GM03348 (cell line): ENCODE data around the gene FSTL4.

Source experiments
- DNase-seq: peaks from one replicate; pipeline ENCODE4 v3.0.0; 2012; ENCODE audit warnings: low spot score

Gene FSTL4

DNA sequence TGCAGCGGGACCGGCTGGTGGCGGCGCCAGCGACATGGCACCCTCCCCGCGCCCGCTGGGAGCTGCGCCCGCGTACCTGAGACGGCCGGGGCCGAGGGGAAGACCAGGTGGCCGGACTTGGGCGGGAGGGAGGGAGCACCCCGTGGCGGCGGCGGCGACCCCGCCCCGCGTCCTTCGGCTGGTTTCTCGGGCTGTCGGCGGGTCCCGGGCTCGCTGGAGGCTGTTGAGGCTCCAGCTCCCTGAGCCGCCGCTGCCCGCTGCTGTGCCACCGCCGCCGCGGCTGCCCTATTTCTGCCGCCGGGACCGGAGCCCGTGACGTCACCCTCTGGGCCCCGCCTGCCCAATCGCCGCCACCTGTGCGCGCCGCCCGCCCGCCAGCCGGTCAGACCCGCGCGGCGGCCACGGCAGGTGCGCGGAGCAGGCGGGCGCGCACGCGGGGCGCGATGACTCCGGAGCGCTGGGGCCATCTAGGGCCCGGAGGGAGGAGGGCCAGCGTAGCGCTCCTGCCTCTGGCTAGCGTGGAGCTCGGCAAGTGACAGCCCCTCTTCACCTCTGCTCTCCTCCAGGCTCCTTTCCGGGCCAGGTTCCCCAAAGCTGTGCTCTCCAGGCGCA, at the start of gene FSTL4:
Gene FSTL4 (minus strand): TSS at position 293 of the 612 bp plus-strand sequence.
- DNase-seq = no peak

DNA sequence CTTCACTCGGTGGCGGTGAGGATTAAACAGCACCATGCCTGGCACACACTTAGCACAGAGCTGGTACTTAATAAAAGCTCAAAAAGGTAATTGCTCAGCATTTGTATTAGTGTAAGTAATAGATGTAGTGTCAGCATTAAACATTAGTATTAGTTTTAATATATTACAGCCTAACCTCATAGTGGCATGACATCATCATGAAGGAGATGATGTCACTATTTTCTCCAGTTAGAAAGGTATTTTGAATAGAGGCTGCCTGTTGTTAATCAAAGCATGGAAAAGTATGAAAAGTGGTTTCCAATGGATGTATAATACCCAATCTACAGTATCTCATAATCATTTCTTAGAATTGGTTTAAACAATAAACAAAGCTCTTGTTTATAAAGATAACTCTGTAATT, 49.0 kb upstream of the FSTL4 start:
- no peak for DNase-seq

DNA sequence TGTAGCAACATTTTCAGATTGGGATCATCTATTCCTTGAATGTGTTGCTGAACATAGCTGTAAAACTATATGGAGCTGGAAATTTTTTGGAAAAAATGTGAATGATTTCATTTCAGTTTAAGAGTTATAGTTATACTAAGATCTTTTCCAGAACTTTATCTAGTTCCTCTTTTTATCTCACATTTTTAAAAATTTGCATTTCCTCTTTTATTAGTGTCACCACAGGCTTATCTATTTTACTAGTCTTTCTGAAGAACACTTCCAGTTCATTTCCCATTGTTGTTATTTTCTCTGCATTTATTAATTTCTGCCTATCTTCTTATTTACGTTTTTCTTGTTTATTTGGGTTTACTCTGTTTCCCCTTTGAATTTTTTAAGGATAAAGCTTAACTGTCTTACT, 46.0 kb upstream of the FSTL4 start:
- DNase-seq = no peak

DNA sequence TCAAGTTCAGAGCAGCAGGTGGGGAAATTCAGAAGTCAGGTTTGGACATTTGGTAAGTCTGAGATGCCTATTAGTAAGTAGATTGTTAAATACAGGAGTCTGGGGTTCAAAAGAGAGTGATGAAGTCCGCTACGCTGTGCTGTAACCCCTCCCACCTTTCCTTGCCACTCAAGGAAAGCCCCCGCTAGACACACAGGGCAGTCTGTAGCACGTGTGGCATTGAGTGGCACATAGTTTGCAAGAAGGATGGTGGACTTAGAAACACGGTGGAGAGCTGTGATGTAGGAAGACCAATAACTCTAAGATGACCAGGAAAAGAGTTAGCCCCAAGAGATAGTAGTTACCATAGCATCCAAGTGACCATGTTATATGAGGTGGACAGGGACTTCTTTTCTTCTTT, 44.7 kb upstream of the FSTL4 start:
- DNase-seq = no peak

DNA sequence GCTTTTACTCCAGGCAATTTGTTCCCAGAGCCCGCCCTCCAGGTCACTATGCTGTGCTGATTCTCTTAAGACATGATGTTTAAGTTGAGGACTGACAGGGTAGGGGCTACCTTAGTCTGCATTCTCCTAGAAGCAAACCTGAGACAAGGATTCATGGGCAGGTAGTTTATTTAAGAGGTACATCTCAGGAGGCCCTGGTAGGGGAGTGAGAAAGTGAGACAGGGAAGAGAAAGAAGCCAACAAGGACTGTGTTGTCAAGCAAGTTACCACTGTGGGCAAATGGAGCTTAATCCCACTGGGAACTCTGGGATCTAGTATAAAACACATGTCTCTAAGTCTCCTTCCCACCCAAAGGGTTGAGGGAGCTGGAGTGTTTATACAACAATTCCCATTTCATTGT, 43.6 kb upstream of the FSTL4 start:
- no peak for DNase-seq

DNA sequence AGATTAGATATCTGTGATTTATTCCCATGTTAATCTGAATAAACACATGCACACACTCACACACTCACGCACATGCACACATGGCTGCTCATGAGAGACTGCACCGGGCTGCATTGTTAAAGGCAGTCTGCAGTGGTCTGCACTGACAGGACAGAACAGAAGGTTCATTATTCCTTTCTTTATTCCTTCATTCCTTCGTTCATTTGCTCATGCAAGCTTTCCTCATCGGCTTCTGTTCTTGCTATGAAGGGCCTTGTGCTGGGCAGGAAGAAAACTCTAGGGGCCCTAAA, 41.4 kb upstream of the FSTL4 start:
- DNase-seq = no peak

DNA sequence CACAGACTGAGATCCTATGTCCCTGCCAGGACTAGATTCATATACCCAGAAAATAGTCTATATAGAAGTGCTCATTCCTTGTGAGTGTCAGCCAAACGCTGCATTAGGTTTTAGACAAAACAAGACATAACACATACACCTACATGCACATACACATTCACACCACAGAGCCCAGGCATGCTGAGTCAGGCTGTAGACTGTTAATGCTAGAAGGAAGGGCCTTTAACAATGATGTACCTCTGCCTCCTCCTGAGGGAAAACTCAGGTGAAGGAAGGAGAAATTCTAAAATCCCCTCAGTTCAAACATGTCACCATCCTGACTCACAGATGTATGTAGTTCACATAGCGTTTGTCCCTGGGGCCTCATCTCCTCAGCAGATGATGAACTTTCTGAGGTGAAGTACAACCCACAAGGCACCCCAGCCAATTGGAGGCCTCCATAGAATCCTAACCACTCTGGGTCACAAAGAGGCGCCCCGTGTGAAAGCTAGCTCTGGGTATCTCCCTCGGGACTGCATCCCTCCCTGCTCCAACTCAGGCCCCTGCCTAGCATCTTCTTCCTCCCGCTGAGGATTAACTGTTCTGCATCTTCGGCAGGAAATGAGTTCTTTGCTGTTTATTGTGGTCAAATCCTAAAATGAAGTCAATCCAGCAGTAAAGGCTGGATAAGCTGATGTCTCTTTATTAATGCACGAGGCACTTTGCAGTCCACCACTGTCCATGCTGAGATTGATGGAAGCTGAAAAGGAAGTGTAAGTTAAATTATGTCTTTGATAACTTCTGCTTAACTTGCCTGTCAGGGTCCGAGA, 40.8 kb upstream of the FSTL4 start:
- no peak for DNase-seq

DNA sequence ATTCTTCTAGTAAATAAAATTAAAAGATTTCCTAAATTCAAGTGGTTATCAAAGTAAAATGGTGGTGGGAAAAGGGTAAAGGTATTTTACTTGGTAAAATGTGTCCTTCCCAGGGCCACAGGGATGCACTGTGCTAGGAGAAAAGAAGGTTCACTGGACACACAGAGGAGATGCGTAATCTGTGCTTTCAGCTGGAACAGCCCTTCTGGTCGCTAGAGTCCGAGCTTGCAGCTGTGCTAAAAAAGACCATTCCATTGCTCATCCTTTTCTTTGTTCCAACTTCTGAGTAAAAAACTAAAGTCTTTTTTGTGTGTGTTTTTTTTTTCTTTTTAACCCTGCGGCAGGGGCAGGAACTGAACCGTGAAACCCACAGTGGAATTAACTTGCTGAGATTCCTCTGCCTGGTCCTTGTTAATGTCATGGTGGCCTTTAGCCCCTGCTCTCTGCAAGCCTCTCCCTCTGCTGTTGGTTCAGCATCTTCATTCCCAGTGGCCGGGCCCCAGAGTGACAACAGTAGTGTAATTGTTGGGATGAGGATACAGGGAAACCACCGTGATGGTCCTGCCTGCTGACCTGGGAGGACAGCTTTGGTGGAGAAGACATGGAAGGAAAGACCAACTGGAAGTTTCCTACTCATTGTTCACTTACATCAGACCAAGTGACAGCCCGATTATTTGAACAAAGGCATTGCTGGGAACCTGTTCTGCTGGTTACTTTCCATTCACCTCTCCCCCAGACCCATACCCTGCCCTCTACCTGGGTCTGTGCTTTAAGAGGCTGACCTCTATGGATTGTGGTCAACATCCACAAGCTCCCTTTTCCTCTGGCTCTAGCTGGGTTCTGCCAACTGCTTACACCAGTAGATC, 31.9 kb upstream of the FSTL4 start:
- DNase-seq = no peak

DNA sequence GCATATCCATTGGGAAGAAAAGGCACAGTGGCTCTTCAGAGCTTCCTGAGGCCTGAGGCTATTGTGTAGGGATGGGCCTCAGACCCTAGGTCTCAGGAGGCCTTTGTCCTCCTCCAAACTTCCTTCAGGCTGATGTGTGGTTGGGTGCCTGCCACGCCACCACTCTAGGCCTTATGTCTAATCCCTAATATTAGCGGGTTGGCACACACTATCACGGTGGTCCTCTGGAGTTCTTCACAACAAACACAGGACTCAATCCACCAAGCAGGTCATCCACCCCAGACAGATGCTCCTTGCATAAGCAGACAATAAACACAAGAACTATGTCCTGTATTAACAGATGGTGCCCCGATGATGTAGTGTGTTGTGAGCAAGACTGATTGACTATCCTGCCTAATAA, 31.0 kb upstream of the FSTL4 start:
- no peak for DNase-seq

DNA sequence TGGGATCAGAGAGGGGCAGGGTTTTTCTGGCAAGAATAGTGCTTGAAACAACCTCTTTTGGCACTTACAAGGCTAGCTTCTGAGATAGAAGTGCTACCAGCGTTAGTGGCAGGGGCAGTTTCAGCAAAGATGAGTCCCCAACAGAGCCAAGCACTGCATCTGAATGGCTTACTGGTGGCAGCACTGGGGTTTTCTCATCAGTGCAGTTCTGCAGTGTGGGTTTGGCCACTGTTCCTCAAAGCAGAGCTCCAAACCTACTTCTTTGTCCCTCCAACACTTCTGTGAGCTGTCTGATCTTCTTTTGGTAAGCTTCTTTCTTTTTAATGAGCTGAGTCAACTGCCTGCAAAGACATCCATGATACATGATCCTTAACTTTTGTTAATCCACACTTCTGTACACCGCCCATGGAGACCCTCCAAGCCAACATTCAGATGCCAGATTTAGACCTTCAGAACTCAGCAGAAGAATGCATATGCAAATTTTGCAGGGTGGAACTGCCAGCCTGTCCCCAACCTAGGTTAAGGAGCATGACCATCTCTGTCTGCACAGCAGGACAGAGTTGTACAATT, 29.9 kb upstream of the FSTL4 start:
- no peak for DNase-seq

DNA sequence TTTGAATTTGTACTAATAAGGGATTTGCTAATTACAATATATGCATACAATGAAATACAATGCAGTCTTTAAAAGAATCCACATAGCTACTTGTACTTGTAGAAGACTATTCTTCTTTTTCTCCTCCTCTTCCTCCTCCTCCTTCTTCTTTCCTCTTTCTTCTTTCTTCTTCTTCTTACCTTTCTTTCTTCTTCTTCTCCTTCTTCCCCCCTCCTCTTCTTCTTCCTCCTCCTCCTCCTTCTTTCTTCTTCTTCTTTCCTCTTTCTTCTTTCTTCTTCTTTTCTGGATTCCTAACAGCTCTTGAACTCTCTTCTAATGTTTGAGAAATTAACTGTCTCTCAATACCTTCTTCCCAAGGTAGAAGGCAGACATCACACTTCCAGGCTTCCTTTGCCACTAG, 29.3 kb upstream of the FSTL4 start:
- DNase-seq = no peak

DNA sequence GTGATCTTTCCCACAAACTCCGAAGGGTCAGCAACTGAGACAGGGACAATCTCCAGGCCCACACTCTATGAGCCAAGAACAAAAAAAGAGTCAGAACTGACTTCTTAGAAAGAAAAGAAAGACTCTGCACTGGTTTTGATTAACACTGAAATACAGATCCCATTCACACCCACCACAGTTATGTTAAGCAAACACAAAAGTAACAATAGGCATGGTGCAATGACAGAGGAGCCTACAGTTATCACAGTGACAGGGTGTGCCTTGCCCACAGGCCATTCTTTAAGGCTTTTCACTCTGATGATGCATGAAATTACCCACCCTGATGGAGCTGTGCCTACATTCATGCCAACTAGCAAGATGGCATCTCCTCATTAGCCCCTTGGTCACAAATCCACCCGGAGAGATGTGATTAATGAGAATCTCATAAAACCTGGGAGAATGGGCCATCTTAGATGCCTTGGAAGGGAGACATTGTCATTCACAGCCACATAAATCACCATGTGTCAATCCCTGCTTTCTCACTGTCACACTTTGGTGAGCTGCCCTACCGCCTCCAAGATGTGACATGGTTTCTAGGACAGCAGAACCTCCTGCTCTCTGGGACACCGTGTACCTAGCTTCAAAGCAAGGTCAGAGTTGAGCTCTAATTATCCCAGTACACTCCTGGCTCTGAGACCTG, 27.6 kb upstream of the FSTL4 start:
- DNase-seq = no peak

DNA sequence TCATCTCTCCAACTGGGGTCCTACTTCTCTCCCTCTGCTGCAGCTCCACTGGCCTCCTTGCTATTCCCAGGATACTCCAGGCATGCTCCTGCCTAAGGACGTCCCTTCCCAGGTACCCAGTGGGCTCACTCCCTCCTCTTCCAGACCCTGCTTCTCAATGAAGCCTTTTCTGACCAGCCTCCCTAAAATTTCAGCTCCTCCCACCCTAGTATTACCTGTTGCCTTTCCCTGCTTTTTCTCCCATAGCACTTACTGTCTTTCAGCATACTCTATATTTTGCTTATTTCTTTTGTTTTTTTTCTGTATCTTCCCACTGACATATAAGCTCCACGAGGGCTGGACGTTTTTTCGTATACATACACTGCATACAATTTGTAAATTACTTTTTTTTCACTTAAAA, 26.1 kb upstream of the FSTL4 start:
- DNase-seq = no peak

DNA sequence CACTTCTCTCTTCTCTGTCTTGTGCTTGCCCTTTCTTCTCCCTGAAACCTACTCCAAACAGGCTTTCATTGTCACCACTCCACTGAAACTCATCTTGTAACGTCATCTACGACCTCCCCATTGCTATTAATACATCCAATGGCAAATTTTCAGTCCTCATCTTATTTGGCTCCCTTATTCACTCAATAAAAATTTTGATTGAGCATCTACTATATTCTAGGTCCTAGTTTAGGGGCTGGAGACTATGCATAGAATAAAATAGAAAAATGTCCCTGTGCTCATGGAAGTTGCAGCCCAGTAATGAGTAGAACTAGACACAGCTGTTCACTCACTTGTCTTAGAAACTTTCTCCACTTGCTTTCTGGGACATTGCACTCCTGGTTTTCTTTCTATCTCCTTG, 24.9 kb upstream of the FSTL4 start:
- no peak for DNase-seq

DNA sequence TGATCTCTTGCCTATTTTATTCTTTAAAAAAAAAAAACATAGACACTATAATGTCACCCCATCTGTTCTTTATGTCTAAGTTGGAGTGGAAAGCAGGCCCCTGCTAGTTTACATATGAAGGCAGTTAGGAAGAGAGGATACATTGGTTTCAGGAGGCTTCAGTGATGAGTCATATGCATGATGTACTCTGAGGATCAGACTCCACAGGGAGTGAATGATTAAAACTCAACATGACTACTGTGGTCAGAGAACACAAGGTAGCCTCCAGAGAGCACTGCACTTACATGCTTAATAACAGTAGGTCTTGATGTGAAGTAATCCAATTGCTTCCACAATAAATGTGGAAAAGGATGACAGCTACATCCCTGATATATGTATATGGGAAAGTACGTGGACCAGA, 22.7 kb upstream of the FSTL4 start:
- no peak for DNase-seq

DNA sequence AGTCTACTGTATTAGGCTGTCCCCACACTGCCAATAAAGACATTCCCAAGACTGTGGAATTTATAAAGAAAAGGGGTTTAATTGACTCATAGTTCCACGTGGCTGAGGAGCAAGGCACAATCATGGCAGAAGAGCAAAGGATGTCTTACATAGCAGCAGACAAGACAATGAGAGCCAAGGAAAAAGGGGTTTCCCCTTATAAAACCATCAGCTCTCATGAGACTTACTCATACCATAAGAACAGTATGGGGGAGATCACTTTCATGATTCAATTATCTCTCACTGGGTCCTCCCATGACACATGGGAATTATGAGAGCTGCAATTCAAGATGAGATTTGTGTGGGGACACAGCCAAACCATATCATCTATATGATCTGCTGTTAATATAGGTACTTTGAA, 14.8 kb upstream of the FSTL4 start:
- DNase-seq = no peak

DNA sequence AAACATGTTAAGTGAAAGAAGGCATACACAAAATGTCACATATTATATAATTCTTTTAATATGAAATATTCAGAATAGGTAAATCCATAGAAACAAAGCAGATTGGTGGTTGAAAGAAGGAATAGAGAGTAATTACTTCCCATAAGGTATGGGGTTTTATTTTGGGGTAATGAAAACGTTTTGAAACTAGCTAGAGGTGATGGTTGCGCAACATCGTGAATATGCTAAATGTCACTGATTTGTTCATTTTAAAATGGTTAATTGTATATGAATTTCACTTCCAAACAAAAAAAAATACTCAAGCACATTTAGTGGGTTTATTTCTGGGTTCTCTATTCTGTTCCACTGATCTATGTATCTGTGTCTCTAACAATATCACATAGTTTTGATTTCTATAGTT, 12.0 kb upstream of the FSTL4 start:
- DNase-seq = no peak

DNA sequence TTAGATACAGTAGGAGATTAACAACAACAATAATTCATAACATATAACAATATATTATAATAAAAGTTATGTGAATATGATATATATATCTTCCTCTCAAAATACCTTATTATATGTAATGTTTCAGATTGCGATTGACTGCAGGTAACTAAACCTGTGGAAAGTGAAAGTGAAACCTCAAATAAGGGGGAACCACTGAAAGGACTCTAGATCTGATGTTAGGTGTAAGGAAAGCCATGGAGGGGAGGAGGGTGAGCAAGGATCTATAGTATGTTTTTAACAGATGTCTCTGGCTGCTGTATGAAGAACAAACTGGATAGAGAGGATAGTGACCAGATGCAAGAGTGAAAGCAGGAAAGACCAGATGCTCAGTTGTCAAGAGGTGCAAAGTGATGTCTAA, 5.8 kb upstream of the FSTL4 start:
- no peak for DNase-seq

DNA sequence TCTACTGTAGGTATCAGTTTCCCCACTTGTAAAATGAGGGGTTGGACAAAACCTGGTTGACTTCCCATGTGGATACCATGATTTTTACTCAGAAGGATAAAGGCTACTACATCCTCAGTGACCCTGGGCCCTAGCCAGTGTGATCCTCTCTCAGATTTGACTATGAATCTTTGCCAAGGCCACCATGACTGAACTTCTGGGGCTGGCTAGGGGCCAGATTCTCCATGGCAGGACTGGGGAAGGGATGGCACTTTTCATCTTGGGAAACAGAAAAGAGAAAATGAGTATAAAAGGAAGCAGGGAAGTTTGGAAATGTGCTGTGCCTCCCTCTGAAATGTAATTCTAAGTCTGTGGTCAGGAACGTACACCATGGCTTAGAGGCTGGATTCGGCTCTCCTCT, 1.4 kb upstream of the FSTL4 start:
- DNase-seq = no peak

DNA sequence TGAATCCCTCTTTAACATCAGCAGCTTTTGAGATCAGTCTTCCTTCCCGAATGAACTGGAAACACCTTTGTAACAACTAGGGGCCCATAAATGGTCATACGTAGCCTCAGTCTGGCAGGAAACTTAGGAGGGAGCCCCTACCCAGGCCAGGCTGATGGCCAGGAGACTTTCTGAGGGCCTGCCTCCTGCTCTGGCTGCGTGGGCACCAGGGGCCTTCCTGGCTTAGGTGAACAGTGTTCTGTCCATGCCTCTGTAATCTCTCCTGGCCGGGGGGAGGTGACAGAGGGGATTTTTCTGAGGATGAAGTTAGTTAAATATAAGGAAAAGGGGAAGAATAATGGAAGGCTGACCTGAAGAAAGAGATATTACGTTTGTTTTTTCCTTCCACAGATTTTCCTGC, 843 bp upstream of the FSTL4 start:
- DNase-seq = no peak

DNA sequence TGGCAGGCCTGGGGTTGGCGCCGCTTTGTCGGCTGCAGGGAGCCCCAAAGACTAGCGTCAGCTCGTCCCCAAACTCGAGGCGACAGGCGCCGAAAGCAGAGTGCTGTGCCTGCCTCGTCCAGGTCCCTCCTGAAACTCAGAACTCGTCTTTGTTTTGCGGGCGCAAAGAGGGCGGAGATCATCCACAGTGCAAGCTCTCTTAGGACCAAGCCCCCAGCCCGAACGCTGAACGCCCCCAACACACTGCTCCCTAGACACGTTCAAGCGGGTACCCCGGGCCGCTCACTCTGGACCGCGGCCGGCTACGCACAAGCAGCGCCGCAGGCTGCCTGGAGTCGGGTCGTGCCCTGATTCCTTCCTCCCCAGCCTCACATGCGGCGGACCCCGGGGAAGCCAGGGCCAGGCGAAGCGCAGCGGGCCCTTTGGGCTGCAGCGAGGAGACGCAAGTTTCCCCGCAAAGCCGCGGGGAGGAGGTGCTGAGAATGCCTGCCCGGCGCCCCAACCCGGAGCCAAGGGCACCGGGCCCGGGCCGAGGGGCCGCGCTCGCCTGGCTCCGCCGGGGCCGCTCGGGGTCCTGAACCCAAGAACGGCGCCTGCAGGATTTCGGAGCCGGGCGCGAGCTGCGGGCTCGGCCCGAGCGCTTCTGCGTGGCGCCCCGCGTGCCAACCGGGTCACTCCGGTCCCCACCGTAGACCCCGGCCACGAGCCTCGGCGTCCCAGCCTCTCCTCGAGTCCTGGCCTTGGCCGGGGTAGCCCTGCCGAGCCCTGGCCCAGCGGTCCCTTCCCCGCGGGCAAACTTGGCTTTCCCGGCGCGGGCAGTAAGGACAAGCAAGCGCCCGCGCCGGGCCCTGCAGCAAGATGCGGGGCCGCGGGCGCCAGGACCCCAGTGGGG, 738 bp downstream of the FSTL4 start:
- no peak for DNase-seq
